Stomach (tissue), 9 donors: ENCODE data around the gene WASF3. TPM values are rescaled to one million over a fixed set of nuclear protein-coding genes. Genes with fewer than 3 reads are reported as not detected.

Experiments
- DNase-seq, 2 donors: peaks; one replicate each; pipeline versions ENCODE4 v3.0.0 to v3.0.0-alpha.2; 2013 to 2019
- H3K27ac ChIP-seq, 5 donors: fragments of 200-600 bp in 4 of 5; sonication (generic) in 4 of 5; one replicate each; pipeline ENCODE4 v1.5.1; 2013 to 2019; ENCODE audit warnings: mild to moderate bottlenecking in 1 of 5, moderate library complexity in 1 of 5
- H3K27me3 ChIP-seq, 3 donors: fragments of 200-600 bp; sonication (generic); one replicate each; pipeline ENCODE4 v1.5.1; 2017 to 2019; ENCODE audit warnings: mixed run types in 1 of 3
- H3K36me3 ChIP-seq, 4 donors: fragments of 200-600 bp; sonication (generic); 1 replicate in 3 of 4; 2 replicates in 1 of 4; pipeline ENCODE4 v1.5.1; 2016 to 2019
- H3K4me1 ChIP-seq, 4 donors: fragments of 200-600 bp; sonication (generic); one replicate each; pipeline ENCODE4 v1.5.1; 2016 to 2019
- H3K4me3 ChIP-seq, 4 donors: fragments of 200-600 bp; sonication (generic) in 3 of 4; one replicate each; pipeline ENCODE4 v1.5.1; 2016 to 2019; ENCODE audit warnings: mild to moderate bottlenecking in 1 of 4
- H3K9me3 ChIP-seq, 4 donors: fragments of 200-600 bp; sonication (generic); one replicate each; pipeline ENCODE4 v1.5.1; 2016 to 2019
- EP300 ChIP-seq: sonication (generic); formaldehyde crosslinking; IDR thresholded peaks from one replicate; pipeline ENCODE4 v1.6.1; 2017; ENCODE audit warnings: antibody characterized with exemption
- POLR2A ChIP-seq, 4 donors: fragments of 450-650 bp; IDR thresholded peaks; one replicate each; pipeline ENCODE4 v1.6.1; 2016; ENCODE audit warnings: antibody characterized with exemption in 4 of 4, control low read depth in 2 of 4, mild to moderate bottlenecking in 1 of 4, moderate library complexity in 1 of 4
- POLR2AphosphoS5 ChIP-seq, 3 donors: sonication (generic); formaldehyde crosslinking; IDR thresholded peaks; one replicate each; pipeline ENCODE4 v1.6.1; 2016; ENCODE audit warnings: antibody characterized with exemption in 3 of 3
- WGBS, 5 donors: extraction: QIAGEN DNeasy Blood & Tissue Kit in 3 of 5; methylation state at CpG; one replicate each; pipeline versions ENCODE4 v1.1.5 to v1.1.7; 2013 to 2018; 5-methylcytosine and 5-hydroxymethylcytosine counted together
- intact Hi-C: fragments of 100-400 bp; cut with DNase I; formaldehyde crosslinking; loops from one replicate; pipeline ENCODE4 v1.15.1; 2023; ENCODE audit warnings: low total_unique reads
- polyA plus RNA-seq, 3 donors: library from polyadenylated mRNA; stranded (reverse); fragments of 200-250 nt; gene quantifications; one replicate each; pipeline ENCODE4 v1.2.3, GENCODE V29; 2013
- total RNA-seq, 5 donors: library from RNA; depleted of rRNA; stranded (reverse); fragments of >200 nt; gene quantifications; one replicate each; pipeline versions ENCODE4 v1.1.0 to v1.2.3, GENCODE V29; 2014 to 2016
- TF ChIP-seq, protein P1 (sequence below), 7 experiments: fragments of 450-650 bp in 4 of 7; fragments of 200-600 bp in 3 of 7; sonication (generic) in 3 of 7; IDR thresholded peaks; one replicate each; pipeline ENCODE4 v1.5.1; 2016 to 2019; ENCODE audit warnings: antibody characterized with exemption in 7 of 7, control low read depth in 2 of 7, mild to moderate bottlenecking in 1 of 7
- donor health status: healthy with polysubstance abuse.
- donor health status: Bipolar disorder and iron deficiency.
- donor health status: healthy.

WASF3 gene
- total and polyA plus RNA-seq, 8 donors: 0.87 to 12.8 (median 10.2) TPM

DNA sequence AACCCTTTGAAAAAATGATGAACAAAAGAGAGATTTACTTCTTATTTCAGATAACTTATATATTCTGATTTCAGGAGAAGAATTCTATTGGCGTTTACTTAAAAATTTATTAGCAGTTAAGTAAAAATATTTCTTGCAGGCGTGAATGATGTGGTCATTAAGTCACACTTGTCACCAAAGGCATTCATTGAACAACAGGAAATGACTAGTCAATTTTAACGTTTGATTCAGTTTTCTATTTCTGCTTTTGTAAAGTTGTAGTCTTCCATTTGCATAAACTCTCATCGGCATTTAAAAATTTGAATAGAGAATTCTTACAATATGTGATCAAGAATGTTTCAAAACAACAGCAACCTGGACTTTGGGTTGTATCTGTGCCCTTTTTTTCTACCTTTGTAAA lies 119.7 kb downstream of the WASF3 start:
- Histone ChIP-seq H3K4me3 (no peak overlapping the region), H3K9me3 (no peaks in the 10 kb centered on the region), H3K27ac (no peak overlapping the region), H3K4me1 (no peaks in the 10 kb centered on the region), H3K36me3 (peaks cover 8 to 48% (median 26%) of the 10 kb centered on the region in 4 donors), H3K27me3 (no peaks in the 10 kb centered on the region)
- intact Hi-C loops: no loop called here
- TF ChIP-seq, protein P1, sequence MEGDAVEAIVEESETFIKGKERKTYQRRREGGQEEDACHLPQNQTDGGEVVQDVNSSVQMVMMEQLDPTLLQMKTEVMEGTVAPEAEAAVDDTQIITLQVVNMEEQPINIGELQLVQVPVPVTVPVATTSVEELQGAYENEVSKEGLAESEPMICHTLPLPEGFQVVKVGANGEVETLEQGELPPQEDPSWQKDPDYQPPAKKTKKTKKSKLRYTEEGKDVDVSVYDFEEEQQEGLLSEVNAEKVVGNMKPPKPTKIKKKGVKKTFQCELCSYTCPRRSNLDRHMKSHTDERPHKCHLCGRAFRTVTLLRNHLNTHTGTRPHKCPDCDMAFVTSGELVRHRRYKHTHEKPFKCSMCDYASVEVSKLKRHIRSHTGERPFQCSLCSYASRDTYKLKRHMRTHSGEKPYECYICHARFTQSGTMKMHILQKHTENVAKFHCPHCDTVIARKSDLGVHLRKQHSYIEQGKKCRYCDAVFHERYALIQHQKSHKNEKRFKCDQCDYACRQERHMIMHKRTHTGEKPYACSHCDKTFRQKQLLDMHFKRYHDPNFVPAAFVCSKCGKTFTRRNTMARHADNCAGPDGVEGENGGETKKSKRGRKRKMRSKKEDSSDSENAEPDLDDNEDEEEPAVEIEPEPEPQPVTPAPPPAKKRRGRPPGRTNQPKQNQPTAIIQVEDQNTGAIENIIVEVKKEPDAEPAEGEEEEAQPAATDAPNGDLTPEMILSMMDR (IDR thresholded peaks at IDR 0.05): no peak
- TF ChIP-seq EP300 (no peak), POLR2AphosphoS5 (IDR thresholded peaks at IDR 0.05) (no peak), POLR2A (IDR thresholded peaks at IDR 0.05) (no peak)
- WGBS, 5 donors: 65 to 78% (median 76%) methylated on average over 4 of the region's 4 CpGs
- DNase-seq: no peak

DNA sequence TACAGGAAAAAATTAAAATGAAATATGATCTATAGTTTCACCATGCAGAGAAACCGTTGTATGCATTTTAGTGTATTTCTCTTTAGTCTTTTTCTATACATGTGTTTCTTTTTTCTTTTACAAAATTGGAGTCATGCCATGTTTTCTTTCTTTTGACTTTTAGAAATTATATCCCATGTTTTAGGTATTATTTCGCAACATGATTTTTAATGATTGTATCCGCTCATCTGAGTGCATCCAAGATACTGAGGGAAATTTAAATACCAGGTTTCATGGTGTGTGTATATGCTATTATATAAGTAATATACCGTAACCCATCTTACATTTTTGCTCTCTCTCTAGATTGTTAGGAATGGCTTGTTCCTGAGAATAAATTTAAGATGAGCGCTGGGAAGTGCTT lies 120.8 kb downstream of the WASF3 start:
- Histone ChIP-seq H3K27me3 (no peaks in the 10 kb centered on the region), H3K36me3 (peaks cover 11 to 56% (median 37%) of the 10 kb centered on the region in 4 donors), H3K27ac (no peak overlapping the region), H3K9me3 (no peaks in the 10 kb centered on the region), H3K4me1 (no peaks in the 10 kb centered on the region), H3K4me3 (no peak overlapping the region)
- whole genome bisulfite sequencing, 5 donors: 90 to 98% (median 97%) methylated on average over 5 of the region's 5 CpGs
- intact Hi-C loops: no loop called here
- TF ChIP-seq EP300: no peak
- no peak for TF ChIP-seq POLR2AphosphoS5 (IDR thresholded peaks at IDR 0.05)
- TF ChIP-seq POLR2A (IDR thresholded peaks at IDR 0.05): no peak
- TF ChIP-seq, protein P1 (IDR thresholded peaks at IDR 0.05): no peak
- DNase-seq: no peak

GRCh38 chr13:26678796-26679195 lies 121.3 kb downstream of the WASF3 start:
- no peak for DNase-seq
- TF ChIP-seq POLR2A (IDR thresholded peaks at IDR 0.05) (no peak), POLR2AphosphoS5 (IDR thresholded peaks at IDR 0.05) (no peak), EP300 (no peak)
- TF ChIP-seq, protein P1 (IDR thresholded peaks at IDR 0.05): no peak
- Histone ChIP-seq H3K36me3 (peaks cover 11 to 61% (median 40%) of the 10 kb centered on the region in 4 donors), H3K4me3 (no peak overlapping the region), H3K4me1 (no peaks in the 10 kb centered on the region), H3K27me3 (no peaks in the 10 kb centered on the region), H3K9me3 (no peaks in the 10 kb centered on the region), H3K27ac (no peak overlapping the region)
- 78 to 92% (median 85%) methylated on average over 17 of the region's 17 CpGs for WGBS, 5 donors
- intact Hi-C loops: no loop called here

GRCh38 chr13:26679411-26680122 lies 122.1 kb downstream of the WASF3 start:
- intact Hi-C loops: no loop called here
- WGBS, 5 donors: 82 to 98% (median 94%) methylated on average over 5 of the region's 5 CpGs

More at GRCh38 chr13:26679411-26680122, 122.1 kb downstream of the WASF3 start:
- H3K27me3 ChIP-seq: no peaks in the 10 kb centered on the region
- H3K4me3 ChIP-seq: no peak overlapping the region
- H3K4me1 ChIP-seq: no peaks in the 10 kb centered on the region
- peaks cover 11 to 68% (median 45%) of the 10 kb centered on the region in 4 donors for H3K36me3 ChIP-seq
- H3K27ac ChIP-seq: no peak overlapping the region
- TF ChIP-seq, protein P1 (IDR thresholded peaks at IDR 0.05): no peak
- TF ChIP-seq POLR2AphosphoS5 (IDR thresholded peaks at IDR 0.05): no peak
- no peak for TF ChIP-seq EP300
- TF ChIP-seq POLR2A (IDR thresholded peaks at IDR 0.05): no peak
- DNase-seq: no peak
- no peaks in the 10 kb centered on the region for H3K9me3 ChIP-seq
